NCI-H748 (cell line): Measurements from ENCODE around the gene WWC1.
"Not testable (repeated sequence)": the region's sequence is repeated elsewhere in the genome, so short reads cannot be mapped to it uniquely, and the experiment has no call there.

Experiments used
- DNase-seq: peaks from one replicate; lab custom pipeline; 2025; ENCODE audit not compliant: unreplicated experiment; lab: John Stamatoyannopoulos, UW

WWC1 gene

GRCh38 chr5:168329302-168329701 is 37.9 kb downstream of the WWC1 start:
- DNase-seq = no peak

DNA sequence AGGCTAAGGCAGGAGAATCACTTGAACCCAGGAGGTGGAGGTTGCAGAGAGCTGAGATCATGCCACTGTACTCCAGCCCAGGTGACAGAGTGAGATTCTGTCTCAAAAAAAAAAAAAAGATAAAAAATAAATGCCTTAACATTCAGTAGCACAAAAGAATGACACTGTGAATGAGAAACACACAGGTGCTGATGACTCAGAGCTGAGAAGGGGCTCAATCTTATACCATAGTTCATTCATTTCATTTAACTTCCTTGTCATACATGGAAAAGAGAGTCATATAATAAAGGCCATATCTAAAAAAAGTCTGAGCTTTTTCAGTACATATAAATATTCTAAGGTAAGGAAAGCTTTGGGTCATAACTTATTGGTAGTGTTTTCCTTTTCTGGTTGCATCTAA is 40.6 kb downstream of the WWC1 start:
- DNase-seq = no peak

DNA sequence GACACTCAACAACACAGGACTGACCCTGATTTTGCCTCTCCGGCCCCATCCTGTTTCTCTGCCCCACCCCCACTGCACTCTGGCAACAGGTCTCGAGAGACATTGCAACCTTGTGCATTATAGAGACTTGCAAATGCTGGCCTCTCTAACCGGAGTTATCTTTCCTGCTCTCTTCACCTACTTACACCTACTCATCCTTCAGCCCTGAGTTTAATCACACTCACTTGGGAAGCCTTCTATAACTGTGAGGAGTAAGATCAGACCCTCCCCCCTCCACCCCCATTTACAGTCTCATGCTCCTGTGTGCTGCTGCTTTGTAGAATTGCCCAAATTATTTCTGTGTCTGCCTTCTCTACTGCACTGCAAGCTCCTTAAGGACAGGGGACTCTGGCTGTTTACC is 42.8 kb downstream of the WWC1 start:
- DNase-seq = no peak

DNA sequence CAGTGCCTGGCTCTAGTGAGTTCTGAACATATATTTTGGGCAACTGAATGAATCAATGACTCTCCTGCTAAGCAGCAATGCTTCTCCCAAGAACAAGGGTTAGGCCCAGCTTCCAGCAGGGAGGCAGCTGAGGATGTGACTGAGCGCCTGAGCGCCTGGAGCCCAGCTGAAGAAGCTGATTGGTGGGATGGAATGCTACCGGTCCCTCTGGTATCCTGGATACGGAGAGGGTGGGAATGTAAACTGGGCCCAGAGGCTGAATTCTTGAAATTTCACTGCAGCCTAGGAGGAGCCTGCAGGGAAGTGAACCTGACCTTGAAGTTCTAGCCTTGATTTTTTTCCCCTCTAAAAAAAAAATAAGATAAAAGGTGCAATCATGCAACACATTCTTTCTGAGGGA is 43.2 kb downstream of the WWC1 start:
- DNase-seq = no peak

DNA sequence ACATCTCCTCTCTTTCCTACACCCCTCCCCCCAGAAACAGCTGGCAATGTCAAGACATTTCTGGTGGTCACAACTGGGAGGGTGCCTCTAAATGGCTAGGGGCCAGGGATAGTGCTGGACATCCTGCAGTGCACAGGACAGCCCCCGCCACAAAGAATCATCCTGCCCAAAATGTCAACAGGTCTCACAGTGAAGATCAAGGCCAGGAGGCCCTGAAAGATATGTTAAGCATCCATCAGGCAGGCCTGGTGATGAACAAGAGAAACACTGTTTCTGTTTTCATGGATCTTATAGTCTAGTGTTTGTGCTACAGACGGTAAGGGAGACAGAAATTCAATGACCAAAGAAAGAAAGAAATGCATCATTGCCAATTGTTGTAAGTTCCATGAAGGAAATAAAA is 45.9 kb downstream of the WWC1 start:
- DNase-seq = no peak

DNA sequence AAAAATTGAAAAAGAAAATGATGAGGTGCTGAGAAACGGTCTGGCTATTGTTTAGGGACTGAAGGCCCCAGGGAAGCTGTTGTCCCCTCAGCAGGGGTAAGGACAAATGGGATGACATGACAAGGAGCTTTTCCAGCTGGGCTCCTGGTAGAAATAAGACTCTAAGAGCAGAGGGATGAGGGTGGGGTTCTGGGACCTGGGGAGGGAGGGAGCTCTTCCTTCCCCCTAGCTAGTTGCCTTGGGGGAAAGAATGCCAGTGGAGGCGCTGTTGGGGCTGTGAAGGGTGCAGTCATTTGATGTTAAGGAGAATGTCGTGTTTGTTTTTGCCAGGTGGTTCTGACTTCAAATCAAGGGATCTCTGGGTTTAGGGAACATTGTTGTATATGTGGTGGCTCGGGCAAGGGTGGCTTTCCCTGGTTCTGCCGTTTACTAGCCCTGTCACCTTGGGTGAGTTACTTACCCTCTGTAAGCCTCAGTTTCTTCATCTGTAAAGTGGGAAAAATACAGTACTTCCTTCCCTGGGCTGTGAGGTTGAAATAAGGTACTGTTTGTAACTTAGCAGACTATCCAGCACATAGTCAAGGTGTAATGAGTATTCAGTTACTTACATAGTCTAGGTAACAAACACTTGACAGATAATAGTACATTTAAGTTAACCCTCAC is 47.8 kb downstream of the WWC1 start:
- no peak for DNase-seq

GRCh38 chr5:168339772-168340140 is 48.3 kb downstream of the WWC1 start:
- DNase-seq = not testable (repeated sequence)

DNA sequence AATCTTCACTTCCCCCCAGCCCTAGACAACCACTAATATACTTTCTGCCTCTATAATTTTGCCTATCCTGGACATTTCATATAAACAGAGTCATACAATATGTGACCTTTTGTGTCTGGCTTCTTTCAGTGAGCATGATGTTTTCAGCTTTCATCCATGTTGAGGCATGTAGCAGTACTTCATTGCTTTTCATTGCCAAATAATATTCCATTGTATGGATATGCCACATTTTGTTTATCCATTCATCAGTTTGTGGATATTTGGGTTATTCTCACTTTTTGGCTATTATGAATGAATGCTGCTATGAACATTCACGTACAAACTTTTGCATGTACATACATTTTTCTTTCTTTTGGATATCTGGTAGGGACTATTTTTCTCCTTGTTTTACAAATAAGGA is 49.0 kb downstream of the WWC1 start:
- no peak for DNase-seq

- DNase-seq = no peak
Measured at GRCh38 chr5:168341178-168341577, 49.7 kb downstream of the WWC1 start.

DNA sequence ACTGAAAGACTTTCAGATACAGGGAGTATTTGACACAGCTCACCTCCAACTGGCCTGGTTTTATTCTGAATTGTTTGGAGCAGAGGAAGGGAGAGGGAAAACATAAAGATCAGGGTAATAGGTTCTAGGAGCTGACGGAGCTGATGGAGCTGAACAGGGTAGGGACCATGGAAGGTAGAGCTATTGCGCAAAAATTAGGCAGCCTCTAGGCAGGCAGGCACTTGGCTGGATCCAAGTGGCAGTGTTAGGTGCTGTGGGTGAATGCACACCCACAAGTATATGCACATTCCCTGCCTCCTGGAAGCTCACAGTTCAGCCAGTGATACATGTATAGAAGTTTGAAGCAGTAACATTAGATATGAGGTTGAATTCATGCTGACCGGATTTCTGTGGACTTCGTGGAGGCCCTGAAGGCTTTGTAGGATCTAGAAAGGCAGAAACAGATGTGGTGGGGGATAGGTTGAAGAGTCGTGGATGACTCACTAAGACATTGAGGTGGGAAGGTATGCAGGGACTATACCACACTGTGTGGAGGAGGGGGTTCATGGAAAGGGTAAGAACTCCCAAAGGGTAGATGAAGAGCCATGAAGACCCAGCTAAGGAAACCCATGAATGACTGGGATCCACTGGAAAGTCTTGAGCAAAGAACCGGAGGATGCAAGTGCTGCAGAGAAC is 50.8 kb downstream of the WWC1 start:
- DNase-seq = no peak

DNA sequence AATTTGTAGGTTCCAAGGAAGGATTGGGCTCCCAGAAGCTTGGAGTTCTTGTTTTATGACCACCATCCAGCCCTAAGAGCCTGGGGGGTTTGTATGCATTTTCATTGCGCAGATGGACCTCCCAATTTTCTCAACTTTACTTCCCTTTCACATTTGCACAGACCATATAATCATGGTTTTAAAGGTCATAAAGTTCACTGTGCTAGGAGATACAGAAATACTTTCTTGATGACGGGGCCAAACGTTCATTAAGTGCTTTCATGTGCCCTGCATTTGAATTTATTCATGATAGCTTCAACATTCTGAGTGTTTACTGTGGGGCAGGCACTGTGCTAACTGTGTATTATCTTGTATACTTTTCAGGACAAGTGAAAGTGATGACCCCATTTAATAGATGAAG is 51.5 kb downstream of the WWC1 start:
- DNase-seq = no peak

- DNase-seq = no peak
Measured at GRCh38 chr5:168346417-168346816, 55.0 kb downstream of the WWC1 start.

DNA sequence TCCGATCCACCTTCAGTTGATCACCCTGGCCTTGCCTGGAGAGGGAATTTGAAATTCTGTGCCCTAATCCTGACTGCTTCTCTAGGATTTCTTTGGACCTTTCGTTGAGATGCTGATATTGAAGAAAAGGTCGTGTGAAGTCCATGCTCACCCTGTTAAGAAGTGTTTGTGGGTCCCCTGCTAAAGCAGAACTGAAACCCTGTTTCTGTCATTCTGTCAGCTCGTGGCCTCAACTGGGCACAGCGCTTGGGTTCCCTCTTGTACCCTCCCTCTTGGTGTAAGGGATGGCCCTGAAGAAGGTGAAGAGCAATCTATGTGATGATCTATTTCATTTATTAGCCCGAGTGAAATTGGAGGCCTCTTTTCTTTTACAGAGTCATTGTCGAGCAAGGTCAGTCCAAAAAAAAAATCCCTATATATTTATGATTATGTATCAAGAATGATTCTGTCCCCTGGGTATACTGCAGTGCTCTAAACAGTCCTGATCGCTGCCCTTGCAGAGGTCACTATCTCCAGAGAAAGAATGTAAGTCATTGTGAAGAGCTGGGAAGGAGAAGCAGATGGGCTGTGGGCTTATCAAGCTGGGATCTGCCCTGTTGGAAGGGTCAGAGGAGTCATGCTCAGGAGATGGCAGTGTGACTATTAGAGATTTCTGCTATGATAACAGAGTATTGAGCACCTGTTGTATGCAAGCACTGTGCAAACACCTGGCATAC is 56.1 kb downstream of the WWC1 start:
- DNase-seq = no peak

DNA sequence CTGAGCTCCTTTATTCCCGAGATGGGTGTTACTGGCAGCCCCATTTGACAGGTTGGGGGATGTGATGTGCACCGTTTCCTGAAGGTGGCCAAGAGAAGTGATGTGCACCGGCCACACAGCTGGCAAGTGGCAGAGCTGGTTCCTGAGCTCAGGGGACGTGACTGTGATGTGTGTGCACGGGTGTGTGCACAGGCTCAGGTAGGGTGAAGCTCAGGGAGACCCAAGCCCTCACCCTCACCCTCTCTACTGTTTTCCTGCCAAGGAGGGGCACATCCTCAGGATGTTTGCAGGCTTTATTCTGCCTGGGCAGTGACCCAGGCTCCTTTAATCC is 56.6 kb downstream of the WWC1 start:
- no peak for DNase-seq

DNA sequence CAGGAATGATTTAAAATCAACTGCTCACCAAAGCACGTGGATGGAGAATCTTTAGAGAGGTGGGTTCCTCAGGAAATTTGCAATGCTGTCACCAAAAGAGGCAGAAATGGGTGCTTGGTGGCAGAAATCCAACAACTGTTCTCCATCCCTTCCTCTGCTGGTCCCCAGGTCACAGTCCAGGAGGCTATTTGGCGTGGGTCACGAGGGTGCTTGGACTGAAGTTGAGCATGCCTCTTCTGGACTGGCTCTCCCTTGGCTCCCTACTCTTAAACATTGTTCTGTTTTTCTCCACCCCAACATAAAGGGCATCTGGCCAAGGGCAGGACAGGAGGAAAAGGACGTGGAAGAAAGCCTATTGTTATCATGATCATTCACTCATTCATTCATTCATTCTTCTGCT is 58.9 kb downstream of the WWC1 start:
- DNase-seq = no peak

GRCh38 chr5:168353216-168353957 is 61.9 kb downstream of the WWC1 start:
- DNase-seq = no peak

DNA sequence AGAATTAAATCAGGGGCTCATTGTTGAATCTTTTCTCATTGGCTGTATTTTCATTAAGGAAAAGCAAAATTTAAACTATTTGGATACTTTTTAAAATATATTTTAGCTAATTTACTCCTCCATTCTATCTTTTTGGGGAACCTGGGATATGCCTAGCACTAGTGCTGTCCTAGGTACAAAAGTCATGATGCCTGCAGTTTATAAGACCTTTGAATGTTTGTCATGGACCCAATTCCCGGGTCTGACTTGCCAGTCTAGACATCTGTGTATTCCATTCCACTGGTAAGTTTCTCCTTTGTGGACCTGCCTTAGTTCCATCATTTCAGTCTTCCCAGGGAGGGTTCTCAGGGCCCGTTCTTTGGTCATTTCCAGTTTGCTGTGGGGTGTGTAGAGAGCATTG is 63.0 kb downstream of the WWC1 start:
- DNase-seq = no peak

GRCh38 chr5:168356171-168356570 is 64.7 kb downstream of the WWC1 start:
- no peak for DNase-seq

- no peak for DNase-seq
Measured at GRCh38 chr5:168356592-168356991, 65.1 kb downstream of the WWC1 start.

GRCh38 chr5:168357876-168358275 is 66.4 kb downstream of the WWC1 start:
- DNase-seq = no peak

- DNase-seq = no peak
Measured at GRCh38 chr5:168359820-168360460, 68.5 kb downstream of the WWC1 start.
